GM19463 (cell line): Measurements from ENCODE around the gene AKIRIN2.
"Not testable (repeated sequence)": the region's sequence is repeated elsewhere in the genome, so short reads cannot be mapped to it uniquely, and the experiment has no call there.

Source experiments
- ATAC-seq: cut with Tn5 transposase; IDR thresholded peaks from one replicate; pipeline ENCODE4 v1.9.1; 2021; ENCODE audit warnings: mild to moderate bottlenecking, moderate library complexity; ENCODE audit not compliant: unreplicated experiment

AKIRIN2 gene

GRCh38 chr6:87690441-87690840 lies 11.6 kb downstream of the AKIRIN2 start:
- no peak for ATAC-seq

GRCh38 chr6:87687893-87688292 lies 14.1 kb downstream of the AKIRIN2 start:
- not testable (repeated sequence) for ATAC-seq

- no peak for ATAC-seq
Measured at GRCh38 chr6:87687296-87687695, 14.7 kb downstream of the AKIRIN2 start.

GRCh38 chr6:87686636-87687205 lies 15.3 kb downstream of the AKIRIN2 start:
- ATAC-seq: not testable (repeated sequence)

GRCh38 chr6:87684895-87685654 lies 17.0 kb downstream of the AKIRIN2 start:
- ATAC-seq: no peak

- no peak for ATAC-seq
Measured at GRCh38 chr6:87683890-87684289, 18.1 kb downstream of the AKIRIN2 start.

- peak; percentile 78 for ATAC-seq
Measured at GRCh38 chr6:87682310-87682709, 19.7 kb downstream of the AKIRIN2 start.

- ATAC-seq: no peak
Measured at GRCh38 chr6:87675004-87675681, 26.9 kb downstream of the AKIRIN2 start.

- no peak for ATAC-seq
Measured at GRCh38 chr6:87674290-87674689, 27.7 kb downstream of the AKIRIN2 start.

GRCh38 chr6:87673237-87673636 lies 28.8 kb downstream of the AKIRIN2 start:
- ATAC-seq: no peak

- ATAC-seq: no peak
Measured at GRCh38 chr6:87672641-87673040, 29.4 kb downstream of the AKIRIN2 start.

GRCh38 chr6:87671555-87672029 lies 30.4 kb downstream of the AKIRIN2 start:
- ATAC-seq: no peak

- no peak for ATAC-seq
Measured at GRCh38 chr6:87670707-87671106, 31.3 kb downstream of the AKIRIN2 start.

GRCh38 chr6:87669051-87669450 lies 33.0 kb downstream of the AKIRIN2 start:
- ATAC-seq: peak; percentile 59

- no peak for ATAC-seq
Measured at GRCh38 chr6:87668013-87668412, 34.0 kb downstream of the AKIRIN2 start.

GRCh38 chr6:87667032-87667431 lies 35.0 kb downstream of the AKIRIN2 start:
- no peak for ATAC-seq

GRCh38 chr6:87664921-87665485 lies 37.0 kb downstream of the AKIRIN2 start:
- no peak for ATAC-seq

GRCh38 chr6:87663434-87663833 lies 38.6 kb downstream of the AKIRIN2 start:
- no peak for ATAC-seq

- no peak for ATAC-seq
Measured at GRCh38 chr6:87661503-87661902, 40.5 kb downstream of the AKIRIN2 start.

GRCh38 chr6:87661016-87661415 lies 41.0 kb downstream of the AKIRIN2 start:
- no peak for ATAC-seq

- ATAC-seq: no peak
Measured at GRCh38 chr6:87660226-87660911, 41.7 kb downstream of the AKIRIN2 start.
